ENCODE measurements around the gene NDST1.

NDST1 gene

GRCh38 chr5:150521939-150522503, 14.1 kb downstream of the NDST1 start:
- no peak for TF ChIP-seq ZFX (IDR thresholded peaks at IDR 0.05; ENCODE audit: borderline replicate concordance)
- TF ChIP-seq, protein P1, sequence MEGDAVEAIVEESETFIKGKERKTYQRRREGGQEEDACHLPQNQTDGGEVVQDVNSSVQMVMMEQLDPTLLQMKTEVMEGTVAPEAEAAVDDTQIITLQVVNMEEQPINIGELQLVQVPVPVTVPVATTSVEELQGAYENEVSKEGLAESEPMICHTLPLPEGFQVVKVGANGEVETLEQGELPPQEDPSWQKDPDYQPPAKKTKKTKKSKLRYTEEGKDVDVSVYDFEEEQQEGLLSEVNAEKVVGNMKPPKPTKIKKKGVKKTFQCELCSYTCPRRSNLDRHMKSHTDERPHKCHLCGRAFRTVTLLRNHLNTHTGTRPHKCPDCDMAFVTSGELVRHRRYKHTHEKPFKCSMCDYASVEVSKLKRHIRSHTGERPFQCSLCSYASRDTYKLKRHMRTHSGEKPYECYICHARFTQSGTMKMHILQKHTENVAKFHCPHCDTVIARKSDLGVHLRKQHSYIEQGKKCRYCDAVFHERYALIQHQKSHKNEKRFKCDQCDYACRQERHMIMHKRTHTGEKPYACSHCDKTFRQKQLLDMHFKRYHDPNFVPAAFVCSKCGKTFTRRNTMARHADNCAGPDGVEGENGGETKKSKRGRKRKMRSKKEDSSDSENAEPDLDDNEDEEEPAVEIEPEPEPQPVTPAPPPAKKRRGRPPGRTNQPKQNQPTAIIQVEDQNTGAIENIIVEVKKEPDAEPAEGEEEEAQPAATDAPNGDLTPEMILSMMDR (IDR thresholded peaks at IDR 0.05): no peak
- no peak overlapping the region for H3K27ac ChIP-seq

DNA sequence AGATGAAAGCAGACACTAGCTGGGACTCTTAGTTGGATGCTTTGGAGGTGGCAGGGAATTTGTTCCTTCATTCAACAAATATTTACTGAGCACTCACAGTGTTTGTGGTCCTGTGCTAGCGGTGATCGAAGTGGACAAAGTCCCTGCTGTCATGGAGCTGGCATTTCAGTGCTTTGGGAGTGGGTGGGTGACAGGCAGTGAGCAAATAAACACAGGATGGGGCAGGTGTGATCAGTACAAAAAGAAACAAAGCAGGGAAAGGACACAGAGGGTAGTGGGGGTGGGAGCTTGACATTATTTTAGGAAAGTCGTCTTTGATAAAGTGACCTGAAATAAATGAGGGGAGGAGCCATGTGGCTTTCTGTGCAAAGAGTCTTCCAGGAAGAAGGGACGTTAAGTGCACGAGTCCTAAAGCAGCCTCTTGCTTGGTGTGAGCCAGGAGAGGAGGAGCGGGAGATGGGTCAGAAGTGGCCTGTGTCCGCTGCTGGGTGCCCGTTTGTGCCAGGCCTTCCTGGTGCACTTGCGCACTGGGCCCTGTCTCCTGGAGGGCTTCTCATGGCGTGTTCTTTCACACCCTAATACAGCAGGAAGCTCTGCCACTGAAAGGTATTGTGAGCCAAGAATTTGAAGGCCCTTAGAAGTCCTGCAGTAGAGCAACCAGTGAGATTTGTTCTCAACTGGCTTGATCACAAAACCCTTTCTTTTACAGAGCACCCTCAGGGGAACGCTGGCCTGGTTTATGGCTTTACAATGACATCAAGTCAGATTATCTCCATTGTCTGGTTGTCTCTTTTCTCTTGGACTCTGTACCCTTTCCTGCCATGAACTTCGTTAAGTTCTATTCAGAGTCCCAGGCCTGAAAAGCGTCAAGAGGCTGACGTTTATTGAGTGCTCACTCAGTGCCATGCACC, 14.8 kb downstream of the NDST1 start:
- H3K27ac ChIP-seq: no peak overlapping the region
- TF ChIP-seq, protein P1 (IDR thresholded peaks at IDR 0.05): no peak
- TF ChIP-seq ZFX (IDR thresholded peaks at IDR 0.05; ENCODE audit: borderline replicate concordance): no peak

DNA sequence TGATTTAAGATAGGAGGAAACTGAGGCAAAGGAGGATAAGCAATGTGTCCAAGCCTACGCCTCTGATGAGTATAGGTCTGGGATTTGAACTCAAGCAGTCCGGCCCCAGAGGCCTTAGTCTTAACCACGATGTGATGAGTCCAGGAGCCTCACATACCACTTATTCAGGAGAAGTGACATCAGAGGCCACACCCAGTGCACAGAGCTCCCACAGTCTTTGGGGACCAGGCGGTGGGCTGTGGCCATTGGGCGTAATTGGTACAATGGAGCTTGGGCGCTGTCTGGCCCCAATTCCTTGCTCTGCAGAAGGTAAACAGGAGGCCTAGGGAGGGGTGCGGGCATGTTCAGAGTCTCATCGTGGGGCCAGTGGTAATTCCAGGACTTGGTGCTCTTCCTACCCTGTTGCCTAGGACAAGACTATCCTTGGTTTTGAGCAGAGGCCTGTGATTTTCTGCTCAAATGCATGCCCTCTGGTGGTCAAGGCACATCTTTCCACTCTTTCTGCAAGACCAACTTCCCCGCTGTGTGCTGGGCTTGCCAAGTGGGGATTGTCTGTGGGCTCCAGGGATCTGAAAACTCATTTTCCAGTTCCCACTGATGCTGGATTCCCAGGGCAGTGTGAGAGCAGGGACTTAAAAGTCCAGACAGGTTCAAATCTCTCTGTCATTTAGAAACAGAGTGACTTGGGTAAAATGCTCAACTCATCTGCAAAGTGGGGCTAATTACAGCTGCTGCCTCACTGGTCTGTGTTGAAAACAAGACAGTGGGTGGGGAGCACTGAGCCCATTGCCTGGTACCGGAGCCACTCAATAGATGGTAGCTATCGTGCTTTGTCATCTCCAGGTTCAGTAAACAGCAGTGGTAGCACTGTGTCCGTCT, 15.8 kb downstream of the NDST1 start:
- H3K27ac ChIP-seq: no peak overlapping the region
- TF ChIP-seq ZFX (IDR thresholded peaks at IDR 0.05; ENCODE audit: borderline replicate concordance): no peak
- TF ChIP-seq, protein P1 (IDR thresholded peaks at IDR 0.05): peak; percentile 54

- TF ChIP-seq ZFX (IDR thresholded peaks at IDR 0.05; ENCODE audit: borderline replicate concordance): no peak
- TF ChIP-seq, protein P1 (IDR thresholded peaks at IDR 0.05): no peak
- no peak overlapping the region for H3K27ac ChIP-seq
Measured at GRCh38 chr5:150525163-150525562, 17.2 kb downstream of the NDST1 start.

- H3K27ac ChIP-seq: no peak overlapping the region
- TF ChIP-seq, protein P1 (IDR thresholded peaks at IDR 0.05): no peak
- no peak for TF ChIP-seq ZFX (IDR thresholded peaks at IDR 0.05; ENCODE audit: borderline replicate concordance)
Measured at GRCh38 chr5:150525781-150526180, 17.9 kb downstream of the NDST1 start.

DNA sequence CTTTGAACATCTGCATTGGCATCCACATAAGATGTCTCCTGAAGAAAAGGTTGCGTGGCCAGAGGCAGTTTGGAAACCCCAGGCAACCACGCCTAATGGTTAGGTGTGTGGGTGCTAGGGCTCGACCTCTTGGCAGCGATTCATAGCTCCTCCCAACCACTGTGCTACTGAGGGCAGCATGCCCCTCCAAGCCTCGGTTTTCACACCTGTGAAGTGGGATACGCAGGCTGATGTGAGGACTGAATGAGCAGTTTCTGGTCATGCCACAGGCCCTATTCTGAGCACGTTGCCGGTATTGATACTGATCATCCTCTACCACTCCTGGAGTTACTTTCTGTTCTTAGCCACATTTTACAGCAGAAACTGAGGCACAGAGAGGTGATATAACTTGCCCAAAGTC, 19.1 kb downstream of the NDST1 start:
- no peak for TF ChIP-seq ZFX (IDR thresholded peaks at IDR 0.05; ENCODE audit: borderline replicate concordance)
- TF ChIP-seq, protein P1 (IDR thresholded peaks at IDR 0.05): no peak
- H3K27ac ChIP-seq: no peak overlapping the region

Data from 22Rv1 (cell line).